ENCODE results near the gene GHRHR. TPM values are rescaled to one million over a fixed set of nuclear protein-coding genes. Genes with fewer than 3 reads are reported as not detected.

Gene GHRHR
- total RNA-seq, 1 donor, result not detected

- no peak for DNase-seq (ENCODE audit: low read depth)
- no peak for TF ChIP-seq CTCF (IDR thresholded peaks at IDR 0.05; ENCODE audit: insufficient read depth, low read depth, low read length)
- H3K4me3 ChIP-seq (ENCODE audit: low read depth, low read length), result no peak overlapping the region
Measured at GRCh38 chr7:31004393-31004792, 40.6 kb downstream of the GHRHR start.

GRCh38 chr7:31006857-31007256 is 43.1 kb downstream of the GHRHR start:
- DNase-seq (ENCODE audit: low read depth), result no peak
- no peak for TF ChIP-seq CTCF (IDR thresholded peaks at IDR 0.05; ENCODE audit: insufficient read depth, low read depth, low read length)
- H3K4me3 ChIP-seq (ENCODE audit: low read depth, low read length), result no peak overlapping the region

- no peak for TF ChIP-seq CTCF (IDR thresholded peaks at IDR 0.05; ENCODE audit: insufficient read depth, low read depth, low read length)
- H3K4me3 ChIP-seq (ENCODE audit: low read depth, low read length), result no peak overlapping the region
- DNase-seq (ENCODE audit: low read depth), result no peak
Measured at GRCh38 chr7:31007634-31008033, 43.9 kb downstream of the GHRHR start.

- no peak overlapping the region for H3K4me3 ChIP-seq (ENCODE audit: low read depth, low read length)
- DNase-seq (ENCODE audit: low read depth), result no peak
- TF ChIP-seq CTCF (IDR thresholded peaks at IDR 0.05; ENCODE audit: insufficient read depth, low read depth, low read length), result no peak
Measured at GRCh38 chr7:31014826-31015225, 51.1 kb downstream of the GHRHR start.

- no peak for DNase-seq (ENCODE audit: low read depth)
- no peak for TF ChIP-seq CTCF (IDR thresholded peaks at IDR 0.05; ENCODE audit: insufficient read depth, low read depth, low read length)
- H3K4me3 ChIP-seq (ENCODE audit: low read depth, low read length), result no peak overlapping the region
Measured at GRCh38 chr7:31017032-31017675, 53.4 kb downstream of the GHRHR start.

- no peak overlapping the region for H3K4me3 ChIP-seq (ENCODE audit: low read depth, low read length)
- no peak for TF ChIP-seq CTCF (IDR thresholded peaks at IDR 0.05; ENCODE audit: insufficient read depth, low read depth, low read length)
- DNase-seq (ENCODE audit: low read depth), result no peak
Measured at GRCh38 chr7:31017721-31018120, 54.0 kb downstream of the GHRHR start.

- no peak for DNase-seq (ENCODE audit: low read depth)
- no peak overlapping the region for H3K4me3 ChIP-seq (ENCODE audit: low read depth, low read length)
- no peak for TF ChIP-seq CTCF (IDR thresholded peaks at IDR 0.05; ENCODE audit: insufficient read depth, low read depth, low read length)
Measured at GRCh38 chr7:31019509-31019908, 55.8 kb downstream of the GHRHR start.

Data from fibroblast of villous mesenchyme (primary cell).